Adrenal gland (tissue), 5 donors: ENCODE data around the gene GATAD2A.

Experiments used
- POLR2A ChIP-seq, 2 donors: fragments of 450-650 bp; IDR thresholded peaks; one replicate each; pipeline ENCODE4 v1.6.1; 2017; ENCODE audit warnings: antibody characterized with exemption in 2 of 2, mild to moderate bottlenecking in 2 of 2, moderate library complexity in 1 of 2
- TF ChIP-seq, protein P1 (sequence below), 6 experiments: fragments of 450-650 bp in 4 of 6; fragments of 200-600 bp in 2 of 6; sonication (generic) in 1 of 6; IDR thresholded peaks; 1 replicate in 5 of 6; 2 replicates in 1 of 6; pipeline versions ENCODE4 v1.5.1 to v1.8.0; 2016 to 2021; ENCODE audit warnings: antibody characterized with exemption in 6 of 6, mild to moderate bottlenecking in 2 of 6, moderate library complexity in 1 of 6
- donor health status: DM: no; HTN: no; CAD: no.

DNA sequence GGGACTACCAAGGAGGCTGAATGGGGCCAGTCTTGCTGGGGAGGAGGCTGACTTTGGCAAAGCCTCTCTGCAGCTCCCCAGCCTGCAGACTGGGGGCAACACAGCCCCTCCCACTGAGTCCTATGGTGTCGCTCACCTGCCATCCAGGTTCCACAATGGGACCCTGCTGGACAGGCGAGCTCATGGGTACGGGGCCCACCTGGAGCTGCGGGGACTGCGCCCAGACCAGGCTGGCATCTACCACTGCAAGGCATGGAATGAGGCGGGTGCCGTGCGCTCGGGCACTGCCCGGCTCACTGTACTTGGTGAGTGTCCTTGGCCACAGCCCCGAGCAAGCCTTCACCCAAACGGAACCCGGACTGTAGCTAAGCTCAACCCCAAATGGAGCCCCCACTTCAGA is 137.6 kb downstream of the GATAD2A start:
- TF ChIP-seq, protein P1, sequence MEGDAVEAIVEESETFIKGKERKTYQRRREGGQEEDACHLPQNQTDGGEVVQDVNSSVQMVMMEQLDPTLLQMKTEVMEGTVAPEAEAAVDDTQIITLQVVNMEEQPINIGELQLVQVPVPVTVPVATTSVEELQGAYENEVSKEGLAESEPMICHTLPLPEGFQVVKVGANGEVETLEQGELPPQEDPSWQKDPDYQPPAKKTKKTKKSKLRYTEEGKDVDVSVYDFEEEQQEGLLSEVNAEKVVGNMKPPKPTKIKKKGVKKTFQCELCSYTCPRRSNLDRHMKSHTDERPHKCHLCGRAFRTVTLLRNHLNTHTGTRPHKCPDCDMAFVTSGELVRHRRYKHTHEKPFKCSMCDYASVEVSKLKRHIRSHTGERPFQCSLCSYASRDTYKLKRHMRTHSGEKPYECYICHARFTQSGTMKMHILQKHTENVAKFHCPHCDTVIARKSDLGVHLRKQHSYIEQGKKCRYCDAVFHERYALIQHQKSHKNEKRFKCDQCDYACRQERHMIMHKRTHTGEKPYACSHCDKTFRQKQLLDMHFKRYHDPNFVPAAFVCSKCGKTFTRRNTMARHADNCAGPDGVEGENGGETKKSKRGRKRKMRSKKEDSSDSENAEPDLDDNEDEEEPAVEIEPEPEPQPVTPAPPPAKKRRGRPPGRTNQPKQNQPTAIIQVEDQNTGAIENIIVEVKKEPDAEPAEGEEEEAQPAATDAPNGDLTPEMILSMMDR (IDR thresholded peaks at IDR 0.05): no peak
- TF ChIP-seq POLR2A (IDR thresholded peaks at IDR 0.05): no peak
